A673 (cell line): ENCODE data around the gene AMBRA1. TPM values are rescaled to one million over a fixed set of nuclear protein-coding genes. Genes with fewer than 3 reads are reported as not detected.

Experiments
- BruUV-seq: library from RNA; stranded (reverse); fragments of 400-500 nt; replicated peaks from 2 replicates; lab custom pipeline; 2021; lab: Mats Ljungman, UMichigan
- CTCF ChIA-PET: fragments of 300-600 bp; sonication (Branson Sonifier 250); formaldehyde crosslinking; loops from one replicate; lab custom pipeline; 2022; ENCODE audit warnings: antibody characterized with exemption; lab: Charles Lee
- POLR2A ChIA-PET: fragments of 300-600 bp; sonication (Branson Sonifier 250); formaldehyde crosslinking; loops from one replicate; lab custom pipeline; 2022; ENCODE audit warnings: antibody characterized with exemption; ENCODE audit not compliant: low non-redundant PET; lab: Charles Lee
- DNase-seq: peaks from one replicate; pipeline ENCODE4 v3.0.0-alpha.2; 2015; ENCODE audit warnings: low spot score
- H3K27ac ChIP-seq: fragments of 200-600 bp; sonication (generic); 2 replicates; pipeline ENCODE4 v1.5.1; 2016; ENCODE audit warnings: mixed run types, low read depth, mild to moderate bottlenecking, mixed read lengths, antibody characterized with exemption, low read length; ENCODE audit not compliant: poor library complexity, severe bottlenecking
- H3K27me3 ChIP-seq: fragments of 200-600 bp; sonication (generic); replicated peaks from 2 replicates; pipeline ENCODE4 v1.6.1; 2017; ENCODE audit warnings: mixed run types, low read depth, mild to moderate bottlenecking, mixed read lengths, antibody characterized with exemption, low read length; ENCODE audit not compliant: insufficient read depth, poor library complexity
- H3K36me3 ChIP-seq: fragments of 200-600 bp; sonication (generic); 2 replicates; pipeline ENCODE4 v1.6.1; 2016; ENCODE audit warnings: mixed run types, mild to moderate bottlenecking, mixed read lengths, antibody characterized with exemption, low read length; ENCODE audit not compliant: insufficient read depth, poor library complexity, severe bottlenecking
- H3K4me1 ChIP-seq: fragments of 200-600 bp; sonication (generic); 2 replicates; pipeline ENCODE4 v1.6.1; 2017; ENCODE audit warnings: mixed run types, mild to moderate bottlenecking, mixed read lengths, antibody characterized with exemption, low read length; ENCODE audit not compliant: insufficient read depth, poor library complexity, severe bottlenecking
- H3K4me3 ChIP-seq: fragments of 200-600 bp; sonication (generic); 2 replicates; pipeline ENCODE4 v1.5.1; 2016; ENCODE audit warnings: low read depth, mixed run types, mild to moderate bottlenecking, mixed read lengths, low read length; ENCODE audit not compliant: poor library complexity, severe bottlenecking
- H3K9me3 ChIP-seq: fragments of 200-600 bp; sonication (generic); 2 replicates; pipeline ENCODE4 v1.6.1; 2016; ENCODE audit warnings: mixed run types, low read depth, mild to moderate bottlenecking, mixed read lengths, antibody characterized with exemption, low read length; ENCODE audit not compliant: poor library complexity, severe bottlenecking
- EZH2 ChIP-seq: fragments of 200-600 bp; sonication (generic); IDR thresholded peaks from 2 replicates; pipeline ENCODE4 v1.6.1; 2017; ENCODE audit warnings: borderline replicate concordance, low read depth, mild to moderate bottlenecking, mixed read lengths, antibody characterized with exemption, low read length; ENCODE audit not compliant: poor library complexity, severe bottlenecking
- intact Hi-C: fragments of 100-400 bp; cut with micrococcal nuclease; formaldehyde crosslinking; loops from one replicate; pipeline ENCODE4 v1.10.0; 2022; ENCODE audit not compliant: unreplicated experiment
- total RNA-seq: library from RNA; stranded (reverse); gene quantifications from 2 replicates; pipeline ENCODE4 v1.2.3, GENCODE V29; 2021
- TF ChIP-seq, protein P1 (sequence below): fragments of 300-800, 200-600 bp; sonication (generic); conservative IDR thresholded peaks from 2 replicates; pipeline ENCODE4 v1.5.1; 2017; ENCODE audit warnings: low read depth, mild to moderate bottlenecking, antibody characterized with exemption, low read length, moderate library complexity, mixed read lengths

AMBRA1 gene
- total RNA-seq, 1 experiment from 2014 or later = 78.1 TPM

DNA sequence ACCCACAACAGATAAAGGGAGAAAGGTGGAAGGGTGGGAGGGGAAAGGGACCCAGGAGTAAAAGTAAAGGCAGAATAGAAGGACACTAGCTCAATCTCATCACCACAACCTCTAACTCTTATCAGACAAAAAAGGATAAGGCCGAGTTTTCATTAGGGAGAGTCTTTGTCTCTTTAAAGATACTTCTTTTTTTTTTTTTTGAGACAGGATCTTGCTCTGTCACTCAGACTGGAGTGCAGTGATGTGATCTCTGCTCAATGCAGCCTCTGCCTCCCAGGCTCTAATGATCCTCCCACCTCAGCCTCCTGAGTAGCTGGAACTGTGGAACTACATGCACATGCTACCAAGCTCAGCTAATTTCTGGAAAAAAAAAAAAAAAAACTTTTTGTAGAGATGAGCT is 116.7 kb downstream of the AMBRA1 start:
- H3K9me3 ChIP-seq = no peaks in the 10 kb centered on the region
- intact Hi-C loops = no loop called here
- no peaks in the 10 kb centered on the region for H3K4me1 ChIP-seq
- H3K27me3 ChIP-seq = no peaks in the 10 kb centered on the region
- no peaks in the 10 kb centered on the region for H3K36me3 ChIP-seq
- no peak for DNase-seq
- no peak overlapping the region for H3K27ac ChIP-seq
- CTCF ChIA-PET = interaction anchor here (0.7 to 1.4 kb wide), 2 partner anchors 14 to 40 kb away, joined by 5 read pairs; no protein-coding TSS in a partner anchor
- H3K4me3 ChIP-seq = no peak overlapping the region
- POLR2A ChIA-PET = interaction anchor here (0.6 kb wide), 1 partner anchor 10 kb away, joined by 7 read pairs; no protein-coding TSS in a partner anchor
- no TSS peak for BruUV-seq
- TF ChIP-seq, protein P1, sequence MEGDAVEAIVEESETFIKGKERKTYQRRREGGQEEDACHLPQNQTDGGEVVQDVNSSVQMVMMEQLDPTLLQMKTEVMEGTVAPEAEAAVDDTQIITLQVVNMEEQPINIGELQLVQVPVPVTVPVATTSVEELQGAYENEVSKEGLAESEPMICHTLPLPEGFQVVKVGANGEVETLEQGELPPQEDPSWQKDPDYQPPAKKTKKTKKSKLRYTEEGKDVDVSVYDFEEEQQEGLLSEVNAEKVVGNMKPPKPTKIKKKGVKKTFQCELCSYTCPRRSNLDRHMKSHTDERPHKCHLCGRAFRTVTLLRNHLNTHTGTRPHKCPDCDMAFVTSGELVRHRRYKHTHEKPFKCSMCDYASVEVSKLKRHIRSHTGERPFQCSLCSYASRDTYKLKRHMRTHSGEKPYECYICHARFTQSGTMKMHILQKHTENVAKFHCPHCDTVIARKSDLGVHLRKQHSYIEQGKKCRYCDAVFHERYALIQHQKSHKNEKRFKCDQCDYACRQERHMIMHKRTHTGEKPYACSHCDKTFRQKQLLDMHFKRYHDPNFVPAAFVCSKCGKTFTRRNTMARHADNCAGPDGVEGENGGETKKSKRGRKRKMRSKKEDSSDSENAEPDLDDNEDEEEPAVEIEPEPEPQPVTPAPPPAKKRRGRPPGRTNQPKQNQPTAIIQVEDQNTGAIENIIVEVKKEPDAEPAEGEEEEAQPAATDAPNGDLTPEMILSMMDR = no peak
- TF ChIP-seq EZH2 = no peak

DNA sequence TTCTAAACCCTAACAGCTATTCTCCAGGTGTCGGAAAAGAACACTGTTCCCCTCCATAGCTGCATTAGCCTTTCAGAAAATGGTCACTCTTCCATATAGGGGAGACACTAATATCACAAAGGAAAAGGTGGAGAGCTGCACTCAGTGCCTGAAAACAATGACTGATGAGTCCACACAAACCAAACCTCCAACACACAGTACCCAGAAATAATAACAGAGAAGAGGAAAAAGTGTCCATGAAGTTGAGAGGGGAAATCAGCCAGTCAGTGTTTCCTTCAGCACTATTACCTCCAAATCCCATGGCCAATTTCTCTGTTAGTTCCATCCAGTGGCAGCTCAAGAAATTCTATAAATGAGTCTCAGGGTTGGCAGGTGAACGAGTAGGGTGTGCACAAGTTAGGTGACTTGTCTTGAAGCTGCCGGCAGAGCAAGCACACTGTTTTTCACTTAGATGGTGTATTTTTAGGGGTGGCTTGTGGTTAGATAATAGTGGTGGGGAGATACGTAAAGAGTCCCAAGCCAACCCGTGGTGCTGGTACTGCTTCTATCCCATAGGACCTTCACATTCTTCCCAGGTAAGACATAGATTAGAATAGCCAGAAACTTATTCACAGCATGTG is 117.8 kb downstream of the AMBRA1 start:
- Histone ChIP-seq H3K9me3 (no peaks in the 10 kb centered on the region), H3K36me3 (no peaks in the 10 kb centered on the region), H3K4me3 (no peak overlapping the region), H3K27me3 (no peaks in the 10 kb centered on the region), H3K27ac (no peak overlapping the region), H3K4me1 (no peaks in the 10 kb centered on the region)
- POLR2A ChIA-PET = no interaction called here
- no TSS peak for BruUV-seq
- intact Hi-C loops = no loop called here
- CTCF ChIA-PET = no interaction called here
- DNase-seq = no peak
- TF ChIP-seq, protein P1 = no peak
- no peak for TF ChIP-seq EZH2

DNA sequence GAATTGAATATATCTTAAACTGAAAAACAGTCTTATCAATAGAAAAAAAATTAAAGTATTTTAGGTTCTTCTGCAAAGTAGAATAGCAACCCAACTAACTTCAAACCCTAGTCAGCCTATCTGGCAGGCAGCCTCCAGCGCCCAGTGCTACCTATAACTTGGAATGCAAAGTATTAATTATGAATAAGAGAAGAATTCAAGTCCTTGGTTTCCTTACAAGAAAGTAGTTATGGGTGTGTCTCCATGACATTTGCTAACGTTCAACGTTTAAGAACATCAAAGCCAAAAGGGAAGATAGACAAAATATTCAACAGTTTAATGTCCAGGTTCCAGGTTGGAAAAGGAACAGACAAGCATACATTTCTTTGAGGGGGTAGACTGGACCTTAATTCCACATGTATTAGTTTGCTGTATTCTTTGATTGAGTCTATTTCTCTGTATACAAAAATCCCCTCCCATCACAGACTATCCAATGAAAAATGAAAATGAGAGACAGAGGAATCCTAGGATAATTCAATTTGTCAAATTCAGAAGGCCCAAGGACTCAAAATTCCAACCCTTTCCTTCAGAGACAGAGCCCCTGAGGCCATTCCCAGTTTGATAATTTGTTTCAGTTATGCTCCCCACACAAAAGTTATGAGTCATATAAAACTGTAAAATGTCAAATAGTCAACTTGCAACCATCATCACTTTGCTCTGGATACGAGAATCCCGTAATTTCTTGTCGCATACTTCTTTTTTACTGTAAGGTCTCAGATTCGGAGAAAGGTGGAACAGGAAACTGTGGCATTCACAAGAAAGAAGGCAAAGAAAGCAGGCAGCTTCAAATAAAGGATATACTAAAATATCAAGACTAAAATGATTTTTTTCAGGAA is 118.5 kb downstream of the AMBRA1 start:
- Histone ChIP-seq H3K27ac (no peak overlapping the region), H3K4me3 (no peak overlapping the region), H3K9me3 (no peaks in the 10 kb centered on the region), H3K4me1 (no peaks in the 10 kb centered on the region), H3K36me3 (no peaks in the 10 kb centered on the region), H3K27me3 (no peaks in the 10 kb centered on the region)
- BruUV-seq = no TSS peak
- intact Hi-C loops = no loop called here
- ChIA-PET POLR2A (no interaction called here), CTCF (no interaction called here)
- TF ChIP-seq, protein P1 = no peak
- no peak for TF ChIP-seq EZH2
- no peak for DNase-seq
